PC-3 (cell line): Measurements from ENCODE around the gene OR5B21.

Source experiments
- CTCF ChIP-seq: fragments of 300-600 bp; sonication (generic); conservative IDR thresholded peaks from 2 replicates; pipeline ENCODE4 v1.5.1; 2017; ENCODE audit warnings: antibody characterized with exemption, low read depth, mild to moderate bottlenecking, low read length
- EZH2 ChIP-seq: fragments of 300-600 bp; sonication (generic); IDR thresholded peaks from one replicate; pipeline ENCODE4 v1.6.1; 2017; ENCODE audit warnings: antibody characterized with exemption, mild to moderate bottlenecking, low read length; ENCODE audit not compliant: unreplicated experiment
- EZH2phosphoT487 ChIP-seq: fragments of 300-600 bp; sonication (generic); IDR thresholded peaks from 2 replicates; pipeline ENCODE4 v1.6.1; 2018; ENCODE audit warnings: mild to moderate bottlenecking, antibody characterized with exemption, low read length, borderline replicate concordance

DNA sequence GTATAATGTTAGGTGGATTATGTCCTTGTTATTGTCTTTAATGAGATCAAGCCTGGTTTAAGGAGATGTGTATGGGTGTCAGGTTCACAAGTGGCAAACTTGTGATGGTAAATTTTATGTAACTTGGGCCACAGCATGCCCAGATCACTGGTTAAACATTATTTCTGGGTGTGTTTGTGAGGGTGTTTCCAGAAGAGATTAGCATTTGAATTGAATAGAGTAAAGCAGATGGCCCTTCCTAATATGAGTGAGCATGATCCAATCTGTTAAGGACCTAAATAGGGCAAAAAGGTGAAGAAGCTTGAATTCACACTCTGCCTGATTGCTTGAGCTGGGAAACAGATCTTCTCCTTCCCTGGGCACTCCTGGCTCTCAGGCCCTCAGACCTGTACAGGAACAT, 20.7 kb downstream of the OR5B21 start:
- no peak for TF ChIP-seq EZH2phosphoT487
- no peak for TF ChIP-seq CTCF
- no peak for TF ChIP-seq EZH2
